Testis (tissue), 3 donors: ENCODE data around the gene SOSTDC1. TPM values are rescaled to one million over a fixed set of nuclear protein-coding genes. Genes with fewer than 3 reads are reported as not detected.

ENCODE experiments used
- DNase-seq: peaks from one replicate; pipeline ENCODE4 v3.0.0-alpha.2; 2019
- H3K27ac ChIP-seq, 2 donors: fragments of 200-600 bp; sonication (generic); one replicate each; pipeline ENCODE4 v1.5.1; 2019
- H3K27me3 ChIP-seq: fragments of 200-600 bp; sonication (generic); one replicate; pipeline ENCODE4 v1.5.1; 2019
- H3K36me3 ChIP-seq: fragments of 200-600 bp; sonication (generic); one replicate; pipeline ENCODE4 v1.5.1; 2017; ENCODE audit warnings: low read depth; ENCODE audit errors: missing control alignments
- H3K4me1 ChIP-seq: fragments of 200-600 bp; sonication (generic); one replicate; pipeline ENCODE4 v1.5.1; 2019
- H3K4me3 ChIP-seq, 2 donors: fragments of 200-600 bp; sonication (generic); one replicate each; pipeline ENCODE4 v1.5.1; 2017 to 2019
- H3K9me3 ChIP-seq: fragments of 200-600 bp; sonication (generic); one replicate; pipeline ENCODE4 v1.5.1; 2017
- CTCF ChIP-seq, 3 experiments: fragments of 450-650 bp in 2 of 3; fragments of 200-600 bp in 1 of 3; sonication (generic) in 1 of 3; IDR thresholded peaks; one replicate each; pipeline ENCODE4 v1.5.1; 2016 to 2019; ENCODE audit warnings: antibody characterized with exemption in 3 of 3, mild to moderate bottlenecking in 2 of 3, moderate library complexity in 1 of 3
- POLR2A ChIP-seq: fragments of 450-650 bp; IDR thresholded peaks from one replicate; pipeline ENCODE4 v1.6.1; 2017; ENCODE audit warnings: antibody characterized with exemption, mild to moderate bottlenecking, moderate library complexity
- WGBS, 2 donors: methylation state at CpG; one replicate each; pipeline ENCODE4 v1.1.5; 2018; 5-methylcytosine and 5-hydroxymethylcytosine counted together
- intact Hi-C: fragments of 100-400 bp; cut with DNase I; formaldehyde crosslinking; loops from one replicate; pipeline ENCODE4 v1.15.1; 2023; ENCODE audit warnings: low total_unique reads
- polyA plus RNA-seq: library from polyadenylated mRNA; stranded (reverse); fragments of 350-450 nt; fragmentation: Illumina TruSeq; extraction: RNeasy Lipid Tissue Mini Kit (QIAGEN cat#74804); gene quantifications from one replicate; pipeline ENCODE4 v1.2.3, GENCODE V29; 2014; ENCODE audit warnings: low read depth, low replicate concordance; ENCODE audit not compliant: insufficient read depth
- total RNA-seq, 2 donors: library from RNA; depleted of rRNA; stranded (reverse); fragments of >200 nt; gene quantifications; one replicate each; pipeline ENCODE4 v1.2.3, GENCODE V29; 2016

The SOSTDC1 gene
- total and polyA plus RNA-seq, 3 donors from 2014 or later = 1.5 to 5.1 (median 3.8) TPM

- 78 to 97% methylated on average over 4 of the region's 4 CpGs for WGBS, 2 donors
- no peaks in the 10 kb centered on the region for H3K36me3 ChIP-seq
- H3K4me1 ChIP-seq = no peaks in the 10 kb centered on the region
- H3K27ac ChIP-seq = no peak overlapping the region
- no peak for DNase-seq
- H3K27me3 ChIP-seq = no peaks in the 10 kb centered on the region
- no peaks in the 10 kb centered on the region for H3K9me3 ChIP-seq
- intact Hi-C loops = no loop called here
- TF ChIP-seq POLR2A (no peak), CTCF (IDR thresholded peaks at IDR 0.05) (no peak)
- no peak overlapping the region for H3K4me3 ChIP-seq
Measured at GRCh38 chr7:16471933-16472332, 6.4 kb upstream of the SOSTDC1 start.

- intact Hi-C loops = no loop called here
- Histone ChIP-seq H3K4me3 (no peak overlapping the region), H3K9me3 (no peaks in the 10 kb centered on the region), H3K36me3 (no peaks in the 10 kb centered on the region), H3K27me3 (no peaks in the 10 kb centered on the region), H3K27ac (no peak overlapping the region), H3K4me1 (no peaks in the 10 kb centered on the region)
- DNase-seq = no peak
- TF ChIP-seq POLR2A = no peak
- no peak for TF ChIP-seq CTCF (IDR thresholded peaks at IDR 0.05)
- 39 to 51% methylated on average over 10 of the region's 10 CpGs for WGBS, 2 donors
Measured at GRCh38 chr7:16463949-16464715, 1.4 kb downstream of the SOSTDC1 start.

- H3K4me3 ChIP-seq = no peak overlapping the region
- no peak overlapping the region for H3K27ac ChIP-seq
- DNase-seq = no peak
- H3K27me3 ChIP-seq = no peaks in the 10 kb centered on the region
- TF ChIP-seq POLR2A = no peak
- TF ChIP-seq CTCF (IDR thresholded peaks at IDR 0.05) = no peak
- WGBS, 2 donors = 41 to 47% methylated on average over 2 of the region's 2 CpGs
- no peaks in the 10 kb centered on the region for H3K4me1 ChIP-seq
- H3K36me3 ChIP-seq = no peaks in the 10 kb centered on the region
- H3K9me3 ChIP-seq = no peaks in the 10 kb centered on the region
- intact Hi-C loops = no loop called here
Measured at GRCh38 chr7:16463520-16463919, 2.0 kb downstream of the SOSTDC1 start.

- no peaks in the 10 kb centered on the region for H3K4me1 ChIP-seq
- no peak overlapping the region for H3K27ac ChIP-seq
- DNase-seq = no peak
- no peaks in the 10 kb centered on the region for H3K9me3 ChIP-seq
- H3K4me3 ChIP-seq = no peak overlapping the region
- no peaks in the 10 kb centered on the region for H3K27me3 ChIP-seq
- no peaks in the 10 kb centered on the region for H3K36me3 ChIP-seq
- intact Hi-C loops = no loop called here
- 89 to 93% methylated on average over 7 of the region's 7 CpGs for WGBS, 2 donors
- no peak for TF ChIP-seq CTCF (IDR thresholded peaks at IDR 0.05)
- no peak for TF ChIP-seq POLR2A
Measured at GRCh38 chr7:16462431-16462889, 3.1 kb downstream of the SOSTDC1 start.
